HEK293T (cell line): Measurements from ENCODE around the gene NOD1.
A peak's percentile ranks its signal among the peaks of the same experiment; 100 is the strongest.

Experiments used
- ARNT ChIP-seq: fragments of 450-650 bp; IDR thresholded peaks from 2 replicates; pipeline ENCODE4 v1.6.1; 2017; ENCODE audit warnings: mild to moderate bottlenecking
- BHLHE40 ChIP-seq: fragments of 450-650 bp; IDR thresholded peaks from 2 replicates; pipeline ENCODE4 v1.6.1; 2016; ENCODE audit warnings: mild to moderate bottlenecking, moderate library complexity, borderline replicate concordance
- LEF1 ChIP-seq: fragments of 450-650 bp; IDR thresholded peaks from 2 replicates; pipeline ENCODE4 v1.6.1; 2017; ENCODE audit warnings: mild to moderate bottlenecking, borderline replicate concordance
- SP1 ChIP-seq: fragments of 450-650 bp; IDR thresholded peaks from 2 replicates; pipeline ENCODE4 v1.6.1; 2017
- TF ChIP-seq, protein P1 (sequence below): fragments of 450-650 bp; IDR thresholded peaks from 2 replicates; pipeline ENCODE4 v1.6.1; 2016

DNA sequence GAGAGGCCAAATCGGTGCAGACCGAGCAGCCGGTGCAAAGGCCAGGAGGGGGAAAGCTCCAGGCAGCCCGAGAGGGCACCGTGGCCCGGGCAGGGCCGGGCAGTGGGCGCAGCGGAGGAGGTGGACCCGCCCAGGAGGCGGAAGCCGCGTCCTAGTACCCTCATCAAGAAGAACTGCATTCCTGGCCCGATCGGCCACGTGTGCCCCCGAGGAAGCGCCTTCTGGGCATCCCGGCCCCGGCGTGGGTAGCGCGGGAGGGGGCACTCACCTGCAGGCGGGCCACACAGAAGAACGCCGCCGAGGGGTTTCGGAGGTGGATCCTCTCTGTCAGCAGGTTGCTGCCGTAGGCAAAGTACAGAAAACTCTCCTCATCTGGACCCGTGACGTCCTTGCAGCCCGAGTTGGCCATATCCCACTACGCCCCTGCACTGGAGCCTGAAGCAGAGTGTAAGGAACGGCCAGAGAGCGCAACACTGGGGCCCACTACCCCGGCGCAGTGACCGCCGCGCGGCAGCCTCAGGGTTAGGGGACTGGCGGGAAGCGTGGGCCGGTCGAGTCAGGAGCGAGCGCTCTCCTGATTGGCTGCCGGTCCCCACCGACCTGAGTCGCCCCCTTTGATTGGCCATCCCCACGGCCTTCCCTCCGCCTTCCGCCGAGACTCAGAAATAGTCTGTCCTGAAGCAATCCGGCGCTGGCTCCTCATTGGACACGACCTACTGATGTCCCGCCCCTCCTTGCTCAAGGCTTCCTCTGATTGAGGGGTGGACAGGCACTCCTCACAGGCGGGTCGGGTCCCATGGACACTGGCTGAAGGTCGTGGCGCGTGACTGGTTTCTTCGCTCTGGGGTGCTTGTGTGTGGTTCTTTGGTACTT lies 26.0 kb upstream of the NOD1 start, which contains the start of gene GGCT:
- TF ChIP-seq, protein P1, sequence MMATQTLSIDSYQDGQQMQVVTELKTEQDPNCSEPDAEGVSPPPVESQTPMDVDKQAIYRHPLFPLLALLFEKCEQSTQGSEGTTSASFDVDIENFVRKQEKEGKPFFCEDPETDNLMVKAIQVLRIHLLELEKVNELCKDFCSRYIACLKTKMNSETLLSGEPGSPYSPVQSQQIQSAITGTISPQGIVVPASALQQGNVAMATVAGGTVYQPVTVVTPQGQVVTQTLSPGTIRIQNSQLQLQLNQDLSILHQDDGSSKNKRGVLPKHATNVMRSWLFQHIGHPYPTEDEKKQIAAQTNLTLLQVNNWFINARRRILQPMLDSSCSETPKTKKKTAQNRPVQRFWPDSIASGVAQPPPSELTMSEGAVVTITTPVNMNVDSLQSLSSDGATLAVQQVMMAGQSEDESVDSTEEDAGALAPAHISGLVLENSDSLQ = peak; percentile 90
- TF ChIP-seq BHLHE40 = no peak
- TF ChIP-seq LEF1 = 0 out of 2 replicates have a peak, but pooled peaks have one; percentile 8
- TF ChIP-seq ARNT = no peak
- TF ChIP-seq SP1 = no peak
